GM12874 (cell line): ENCODE measurements around the gene MRPS5.

ENCODE experiments used
- TF ChIP-seq, protein P1 (sequence below): IDR thresholded peaks from 2 replicates; pipeline ENCODE4 v1.5.1; 2011; ENCODE audit warnings: low read depth, mild to moderate bottlenecking, control low read depth, low read length, moderate library complexity; ENCODE audit not compliant: insufficient read depth

MRPS5 gene

DNA sequence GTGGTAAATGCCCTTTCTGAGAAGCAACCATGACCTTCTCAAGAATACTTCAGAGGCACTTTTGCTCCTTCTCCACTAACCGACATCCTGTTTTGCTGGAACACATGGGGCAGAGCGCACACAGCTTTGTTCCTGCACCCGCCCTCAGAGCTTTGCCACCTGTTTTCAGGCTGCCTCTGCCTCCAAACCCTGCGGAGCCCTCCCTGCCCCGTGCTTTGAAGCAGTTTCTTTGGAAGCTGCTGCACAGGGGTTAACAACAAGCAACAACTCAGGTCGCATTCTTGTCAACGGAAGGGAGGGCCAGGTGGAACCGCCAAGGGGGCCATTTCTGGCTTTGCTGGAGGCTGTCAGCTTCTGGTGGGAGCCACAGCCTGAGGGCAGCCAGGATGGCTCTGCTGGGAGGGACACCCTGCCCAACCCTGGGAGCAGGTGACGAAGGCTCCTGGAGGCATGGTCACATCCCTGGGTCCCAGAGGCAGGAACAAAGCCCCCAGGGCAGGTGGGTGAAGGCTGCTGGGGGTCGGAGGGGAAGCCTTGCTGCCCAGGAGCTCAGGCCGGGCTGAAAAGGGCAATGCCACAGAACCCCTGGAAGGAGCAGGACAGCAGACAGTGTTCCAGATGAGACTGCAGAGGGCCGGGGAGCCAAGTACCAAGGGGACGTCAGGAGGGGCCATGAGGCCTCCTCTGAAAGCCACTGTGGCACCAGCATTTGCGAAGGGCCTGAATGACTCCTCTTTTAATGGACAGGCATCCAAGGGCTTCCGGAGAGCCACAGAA, 46.8 kb downstream of the MRPS5 start:
- TF ChIP-seq, protein P1, sequence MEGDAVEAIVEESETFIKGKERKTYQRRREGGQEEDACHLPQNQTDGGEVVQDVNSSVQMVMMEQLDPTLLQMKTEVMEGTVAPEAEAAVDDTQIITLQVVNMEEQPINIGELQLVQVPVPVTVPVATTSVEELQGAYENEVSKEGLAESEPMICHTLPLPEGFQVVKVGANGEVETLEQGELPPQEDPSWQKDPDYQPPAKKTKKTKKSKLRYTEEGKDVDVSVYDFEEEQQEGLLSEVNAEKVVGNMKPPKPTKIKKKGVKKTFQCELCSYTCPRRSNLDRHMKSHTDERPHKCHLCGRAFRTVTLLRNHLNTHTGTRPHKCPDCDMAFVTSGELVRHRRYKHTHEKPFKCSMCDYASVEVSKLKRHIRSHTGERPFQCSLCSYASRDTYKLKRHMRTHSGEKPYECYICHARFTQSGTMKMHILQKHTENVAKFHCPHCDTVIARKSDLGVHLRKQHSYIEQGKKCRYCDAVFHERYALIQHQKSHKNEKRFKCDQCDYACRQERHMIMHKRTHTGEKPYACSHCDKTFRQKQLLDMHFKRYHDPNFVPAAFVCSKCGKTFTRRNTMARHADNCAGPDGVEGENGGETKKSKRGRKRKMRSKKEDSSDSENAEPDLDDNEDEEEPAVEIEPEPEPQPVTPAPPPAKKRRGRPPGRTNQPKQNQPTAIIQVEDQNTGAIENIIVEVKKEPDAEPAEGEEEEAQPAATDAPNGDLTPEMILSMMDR = no peak

DNA sequence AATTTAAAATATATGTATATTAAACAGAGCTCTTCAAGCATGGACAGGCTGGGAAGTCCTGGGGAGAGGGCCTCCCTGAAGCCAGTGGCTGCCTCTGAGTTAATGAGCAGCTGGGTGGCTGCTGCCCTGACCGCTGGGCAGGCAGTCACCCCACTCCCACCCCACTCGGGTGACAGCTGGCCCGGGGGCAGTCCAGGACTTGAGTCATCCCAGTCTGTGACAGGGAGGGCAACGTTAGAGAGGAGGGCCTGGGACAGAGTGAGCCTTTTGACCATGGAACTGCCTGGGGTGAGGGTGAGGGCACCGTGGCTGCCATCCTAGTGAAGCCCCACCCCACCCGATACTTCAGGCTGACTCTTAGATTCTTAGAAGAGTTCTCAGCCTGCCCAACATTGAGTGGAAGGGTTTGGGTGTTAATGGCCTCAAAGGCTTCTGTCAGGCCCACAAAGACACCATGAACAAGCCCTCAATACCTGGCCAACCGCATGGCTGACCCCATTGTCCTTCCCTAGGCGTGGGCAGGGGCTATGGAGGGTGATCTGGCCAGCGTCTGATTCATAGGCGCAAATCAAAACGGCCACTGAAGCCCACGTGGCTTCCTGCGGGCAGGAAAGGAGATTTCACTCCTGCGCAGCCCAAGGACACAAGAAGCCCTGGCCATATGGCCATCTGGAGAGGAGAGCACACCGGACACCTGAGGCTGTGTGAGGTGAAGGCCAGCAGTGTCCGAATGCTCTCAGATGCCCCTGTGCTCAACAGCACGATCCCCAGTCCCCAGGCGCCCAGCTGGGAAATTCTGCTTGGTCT, 47.5 kb downstream of the MRPS5 start:
- TF ChIP-seq, protein P1 = no peak

DNA sequence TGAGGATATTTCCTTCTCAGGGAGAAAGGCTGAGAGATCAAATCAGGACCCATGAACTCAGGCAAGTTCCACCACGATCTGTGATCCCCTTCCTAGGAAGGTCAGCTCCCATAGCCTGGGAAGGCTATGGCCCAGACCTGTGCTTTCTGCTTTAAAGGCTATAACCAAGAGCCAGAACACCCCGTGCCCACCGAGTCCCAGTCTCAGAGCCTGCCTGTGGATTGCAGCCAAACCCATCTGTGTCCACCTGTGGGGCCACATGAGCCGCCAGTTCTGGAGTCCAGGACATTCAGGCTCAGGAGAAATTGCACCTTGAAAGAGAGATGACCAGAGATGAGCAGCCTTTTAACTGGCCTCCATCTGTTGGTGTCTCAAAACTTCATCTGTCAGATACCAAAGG, 49.2 kb downstream of the MRPS5 start:
- TF ChIP-seq, protein P1 = no peak

DNA sequence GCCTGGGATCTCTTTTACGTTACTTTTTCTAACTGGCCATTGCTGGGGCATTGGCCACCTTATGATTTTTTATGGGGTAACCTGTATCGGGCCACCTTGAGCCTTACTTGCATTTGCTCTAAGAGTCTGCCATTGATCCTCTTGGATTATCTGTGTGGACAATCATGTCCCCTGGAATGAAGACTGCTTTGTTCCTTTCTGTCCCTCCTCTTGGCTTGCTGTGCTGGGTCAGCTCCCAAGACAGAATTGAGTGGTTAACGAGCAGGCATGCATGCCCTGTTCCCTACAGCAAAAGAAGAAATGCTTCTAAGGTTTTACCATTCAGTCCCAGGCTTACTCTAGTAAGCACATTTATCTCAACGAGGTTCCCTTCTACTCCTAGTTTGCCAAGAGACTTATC, 49.8 kb downstream of the MRPS5 start:
- TF ChIP-seq, protein P1 = no peak

DNA sequence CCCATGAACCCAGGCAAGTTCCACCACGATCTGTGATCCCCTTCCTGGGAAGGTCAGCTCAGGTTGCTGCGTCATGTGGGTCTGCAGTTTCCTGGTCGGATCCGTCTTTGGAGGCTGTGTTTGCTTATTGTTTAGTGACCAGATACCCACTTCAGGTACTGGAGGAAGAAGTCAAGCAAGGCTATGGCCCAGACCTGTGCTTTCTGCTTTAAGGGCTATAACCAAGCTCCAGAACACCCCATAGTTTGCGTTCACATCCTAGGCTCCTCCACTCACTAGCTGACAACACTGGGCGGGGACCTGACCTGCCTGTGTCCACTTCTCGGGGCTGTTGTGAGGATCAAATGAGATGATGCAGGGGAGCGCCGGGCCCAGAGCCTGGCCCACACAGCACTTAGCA, 52.1 kb downstream of the MRPS5 start:
- TF ChIP-seq, protein P1 = no peak

DNA sequence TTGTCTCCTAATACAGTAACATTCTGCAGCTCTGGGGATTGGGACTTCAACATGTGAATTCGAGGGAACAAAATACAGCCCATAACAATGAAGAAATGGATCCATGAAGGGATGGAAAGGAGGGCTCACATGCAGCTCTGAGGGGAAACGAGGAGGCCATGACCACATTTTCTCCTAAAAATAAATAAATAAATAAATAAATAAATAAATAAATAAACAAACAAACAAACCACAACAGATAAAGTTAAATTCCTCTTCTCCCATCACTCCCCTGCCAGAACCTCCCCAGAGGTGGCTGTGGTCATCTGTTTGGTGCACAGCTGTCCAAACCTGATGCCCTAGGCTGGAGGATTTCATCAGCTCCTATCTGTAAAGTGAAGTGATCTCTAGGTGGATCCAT, 53.4 kb downstream of the MRPS5 start:
- TF ChIP-seq, protein P1 = no peak

DNA sequence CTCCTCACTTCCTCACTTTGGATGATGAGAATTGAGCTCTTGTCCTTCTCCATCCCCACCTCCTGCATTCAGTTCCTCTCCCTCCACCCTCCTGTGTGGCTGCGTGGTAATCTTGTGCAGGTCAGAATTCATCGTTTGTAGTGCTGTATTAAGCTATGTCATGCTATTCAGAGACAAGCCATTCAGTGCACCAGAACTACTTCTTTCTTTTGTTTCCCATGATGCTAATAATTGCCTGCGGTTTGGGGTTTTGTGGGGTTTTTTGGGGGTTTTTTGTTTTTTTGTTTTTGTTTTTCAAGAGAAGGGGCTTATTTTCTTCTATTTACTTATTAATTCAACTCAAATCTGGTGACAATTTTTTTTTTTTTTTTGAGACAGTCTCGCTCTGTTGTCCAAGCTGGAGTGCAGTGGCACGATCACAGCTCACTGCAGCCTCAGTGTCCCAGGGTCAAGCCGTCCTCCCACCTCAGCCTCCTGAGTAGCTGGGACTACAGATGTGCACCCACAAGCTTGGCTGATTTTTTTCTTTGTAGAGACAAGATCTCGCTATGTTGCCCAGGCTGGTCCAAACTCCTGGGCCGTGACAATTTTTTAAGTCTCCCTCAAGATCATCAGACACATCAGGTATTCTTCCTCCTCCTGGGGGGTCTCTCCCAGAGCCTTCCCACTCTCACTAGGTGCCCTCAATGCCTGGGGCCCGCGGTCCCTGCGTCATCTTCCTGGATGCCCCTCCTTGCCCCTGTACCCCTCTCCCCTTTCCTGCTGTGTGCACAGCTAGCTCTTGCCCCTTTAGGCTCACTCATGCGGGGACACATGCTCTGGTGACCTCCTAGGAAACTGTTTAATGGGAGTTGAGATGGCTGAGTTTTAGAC, 58.3 kb downstream of the MRPS5 start:
- TF ChIP-seq, protein P1 = no peak
